ENCODE measurements around the gene IFI27L2.

The IFI27L2 gene

GRCh38 chr14:94124582-94125377 lies 4.6 kb downstream of the IFI27L2 start:
- TF ChIP-seq POLR2AphosphoS5 (IDR thresholded peaks at IDR 0.05; ENCODE audit: low read depth, low read length) (no peak), REST (IDR thresholded peaks at IDR 0.05; ENCODE audit: insufficient read depth in 1 of 2, low read depth in 2 of 2, low read length in 2 of 2) (no peak)

GRCh38 chr14:94123868-94124267 lies 5.5 kb downstream of the IFI27L2 start:
- TF ChIP-seq SIN3A (IDR thresholded peaks at IDR 0.05; ENCODE audit: borderline replicate concordance, insufficient read depth, low read length) (no peak), TAF1 (IDR thresholded peaks at IDR 0.05; ENCODE audit: borderline replicate concordance, insufficient read depth, low read length) (no peak), REST (IDR thresholded peaks at IDR 0.05; ENCODE audit: insufficient read depth in 1 of 2, low read depth in 2 of 2, low read length in 2 of 2) (no peak), POLR2AphosphoS5 (IDR thresholded peaks at IDR 0.05; ENCODE audit: low read depth, low read length) (no peak), FOXP2 (optimal IDR thresholded peaks at IDR 0.05; ENCODE audit: borderline replicate concordance, extremely low read depth, extremely low read length, insufficient read depth) (no peak)

GRCh38 chr14:94123296-94123695 lies 6.1 kb downstream of the IFI27L2 start:
- TF ChIP-seq POLR2AphosphoS5 (IDR thresholded peaks at IDR 0.05; ENCODE audit: low read depth, low read length) (no peak), REST (IDR thresholded peaks at IDR 0.05; ENCODE audit: insufficient read depth in 1 of 2, low read depth in 2 of 2, low read length in 2 of 2) (no peak), FOXP2 (optimal IDR thresholded peaks at IDR 0.05; ENCODE audit: borderline replicate concordance, extremely low read depth, extremely low read length, insufficient read depth) (no peak), TAF1 (IDR thresholded peaks at IDR 0.05; ENCODE audit: borderline replicate concordance, insufficient read depth, low read length) (no peak), SIN3A (IDR thresholded peaks at IDR 0.05; ENCODE audit: borderline replicate concordance, insufficient read depth, low read length) (no peak)

- TF ChIP-seq TAF1 (IDR thresholded peaks at IDR 0.05; ENCODE audit: borderline replicate concordance, insufficient read depth, low read length) (no peak), POLR2AphosphoS5 (IDR thresholded peaks at IDR 0.05; ENCODE audit: low read depth, low read length) (no peak), SIN3A (IDR thresholded peaks at IDR 0.05; ENCODE audit: borderline replicate concordance, insufficient read depth, low read length) (no peak), REST (IDR thresholded peaks at IDR 0.05; ENCODE audit: insufficient read depth in 1 of 2, low read depth in 2 of 2, low read length in 2 of 2) (no peak), FOXP2 (optimal IDR thresholded peaks at IDR 0.05; ENCODE audit: borderline replicate concordance, extremely low read depth, extremely low read length, insufficient read depth) (no peak)
Observed at GRCh38 chr14:94122438-94122837, 7.0 kb downstream of the IFI27L2 start.

GRCh38 chr14:94121485-94121884 lies 7.9 kb downstream of the IFI27L2 start:
- TF ChIP-seq TAF1 (IDR thresholded peaks at IDR 0.05; ENCODE audit: borderline replicate concordance, insufficient read depth, low read length), result no peak
- no peak for TF ChIP-seq SIN3A (IDR thresholded peaks at IDR 0.05; ENCODE audit: borderline replicate concordance, insufficient read depth, low read length)
- TF ChIP-seq REST (IDR thresholded peaks at IDR 0.05; ENCODE audit: insufficient read depth in 1 of 2, low read depth in 2 of 2, low read length in 2 of 2), result no peak
- TF ChIP-seq FOXP2 (optimal IDR thresholded peaks at IDR 0.05; ENCODE audit: borderline replicate concordance, extremely low read depth, extremely low read length, insufficient read depth), result no peak
- TF ChIP-seq POLR2AphosphoS5 (IDR thresholded peaks at IDR 0.05; ENCODE audit: low read depth, low read length), result no peak
